C4-2B (cell line): ENCODE results near the gene KIF18B.

Source experiments
- H3K27ac ChIP-seq: fragments of 450-650 bp; 2 replicates; pipeline ENCODE4 v1.5.1; 2017
- CTCF ChIP-seq: fragments of 450-650 bp; conservative IDR thresholded peaks from 2 replicates; pipeline ENCODE4 v1.5.1; 2017; ENCODE audit warnings: mild to moderate bottlenecking
- ZFX ChIP-seq: fragments of 450-650 bp; IDR thresholded peaks from 2 replicates; pipeline ENCODE4 v1.6.1; 2017

The KIF18B gene

DNA sequence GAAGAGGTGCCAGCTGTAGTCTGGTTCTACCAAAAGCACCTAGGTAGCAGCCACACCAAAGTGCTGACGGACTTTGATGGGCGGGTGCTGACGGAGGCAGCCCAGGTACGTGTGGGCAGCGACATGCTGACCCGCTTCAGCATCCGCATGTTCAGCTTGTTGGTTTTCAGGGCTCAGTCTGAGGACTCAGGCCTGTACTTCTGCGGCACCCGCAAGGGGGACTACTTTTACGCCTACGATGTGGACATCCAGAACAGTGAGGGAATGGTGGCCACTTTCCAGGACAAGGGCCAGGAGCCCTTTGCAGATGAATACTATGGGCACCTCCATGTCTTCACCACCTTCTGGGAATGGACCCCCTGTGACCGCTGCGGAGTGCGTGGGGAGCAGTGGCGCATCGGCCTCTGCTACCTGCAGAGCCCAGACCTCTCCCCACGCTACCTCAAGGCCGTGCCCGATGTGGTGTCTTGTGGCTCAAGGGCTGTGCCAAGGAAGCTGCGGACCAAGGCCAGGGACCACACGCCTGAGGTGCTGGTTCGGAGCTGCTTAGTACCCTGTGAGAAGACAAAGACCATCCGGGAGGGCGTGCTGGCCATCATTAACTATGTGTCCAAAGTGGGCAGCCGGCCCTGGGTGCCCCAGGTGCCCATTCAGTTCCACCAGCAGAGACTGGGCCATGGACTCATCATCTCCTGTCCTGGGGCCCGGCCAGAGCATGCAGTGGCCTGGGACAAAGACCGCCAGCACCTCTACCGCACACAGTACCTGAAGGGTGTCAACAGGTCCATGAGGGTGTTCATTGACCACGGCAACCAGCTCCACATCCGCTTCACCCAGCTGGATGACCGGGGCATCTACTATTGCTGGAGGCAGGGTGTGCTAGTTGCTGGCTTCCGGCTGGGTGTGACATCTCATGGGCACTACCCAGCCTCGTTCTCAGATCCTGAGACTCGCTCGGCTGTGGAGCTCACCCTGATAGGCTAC is 43.3 kb downstream of the KIF18B start:
- TF ChIP-seq CTCF (no peak), ZFX (no peak)
- no peak overlapping the region for H3K27ac ChIP-seq

DNA sequence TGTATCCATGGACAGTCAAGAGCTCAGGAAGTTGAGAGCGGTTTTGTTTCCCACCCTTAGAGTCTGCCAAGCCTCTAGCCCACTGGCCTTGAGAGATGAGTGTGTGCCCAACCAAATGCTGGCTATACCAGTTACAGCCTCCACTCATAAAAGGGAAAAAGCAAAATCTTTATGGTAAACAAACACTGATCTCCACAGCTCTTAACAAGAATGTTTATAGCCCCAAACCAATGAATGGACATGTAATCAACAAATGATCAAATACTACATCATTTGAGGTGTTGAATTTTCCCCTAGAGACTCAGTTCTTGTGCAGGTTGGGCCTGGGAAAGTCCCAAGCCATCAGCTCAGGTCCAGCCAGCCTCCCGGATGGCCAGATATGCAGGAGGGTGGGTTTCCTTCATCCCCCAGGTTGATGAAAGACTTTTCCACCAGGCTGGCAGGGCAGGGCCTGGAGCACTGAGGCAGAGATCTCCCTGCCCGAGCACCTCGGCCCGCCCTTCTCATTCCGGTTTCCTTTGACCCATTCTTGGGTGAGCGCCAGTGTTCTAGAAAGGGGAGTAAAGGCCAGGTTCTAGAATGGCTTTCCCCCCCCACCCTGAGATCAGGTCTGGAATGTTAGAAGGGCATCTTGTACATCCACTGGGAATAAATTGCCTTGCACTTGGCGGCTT is 44.4 kb downstream of the KIF18B start:
- TF ChIP-seq ZFX (no peak), CTCF (no peak)
- no peak overlapping the region for H3K27ac ChIP-seq

DNA sequence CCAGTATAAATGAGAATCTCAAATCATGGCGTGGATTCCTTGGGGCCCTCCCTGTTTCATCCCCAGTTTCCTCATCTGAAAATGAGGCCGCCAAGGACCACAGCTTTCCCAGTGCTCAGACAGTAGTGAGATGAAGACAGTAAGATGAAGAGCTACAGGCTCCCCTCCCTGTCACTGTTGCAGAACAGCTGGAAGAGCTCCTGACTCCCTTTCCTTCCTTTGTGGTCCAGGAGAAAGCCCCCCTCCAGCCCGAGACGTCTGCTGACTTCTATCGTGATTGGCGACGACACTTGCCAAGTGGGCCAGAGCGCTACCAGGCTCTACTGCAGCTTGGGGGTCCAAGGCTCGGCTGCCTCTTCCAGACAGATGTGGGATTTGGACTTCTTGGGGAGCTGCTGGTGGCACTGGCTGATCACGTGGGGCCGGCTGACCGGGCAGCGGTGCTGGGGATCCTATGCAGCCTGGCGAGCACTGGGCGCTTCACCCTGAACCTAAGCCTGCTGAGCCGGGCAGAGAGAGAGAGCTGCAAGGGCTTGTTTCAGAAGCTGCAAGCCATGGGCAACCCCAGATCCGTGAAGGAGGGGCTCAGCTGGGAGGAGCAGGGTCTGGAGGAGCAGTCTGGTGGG is 45.3 kb downstream of the KIF18B start:
- TF ChIP-seq ZFX (no peak), CTCF (no peak)
- H3K27ac ChIP-seq, result no peak overlapping the region

DNA sequence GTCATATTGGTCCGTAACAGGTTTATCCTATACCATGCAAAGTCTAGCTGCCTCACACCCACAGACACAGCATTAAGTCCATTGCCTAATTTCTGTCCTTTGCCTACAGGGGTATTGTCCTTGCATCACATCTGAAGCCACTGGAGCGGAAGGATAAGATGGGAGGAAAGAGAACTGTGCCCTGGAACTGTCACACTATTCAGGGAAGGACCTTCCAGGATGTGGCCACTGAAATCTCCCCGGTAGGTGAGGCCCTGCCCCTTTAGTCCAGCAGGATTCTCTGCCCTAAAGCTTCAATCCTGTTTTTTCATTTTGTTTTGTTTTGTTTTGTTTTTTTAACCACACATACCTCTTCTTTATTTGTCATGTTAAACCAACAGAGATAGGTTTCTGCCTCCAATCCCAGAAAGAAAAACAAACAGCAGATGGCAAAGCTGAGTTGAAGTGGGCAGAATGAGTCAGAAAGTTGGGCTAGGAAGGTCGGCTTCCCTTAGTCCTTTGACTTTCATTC is 46.1 kb downstream of the KIF18B start:
- H3K27ac ChIP-seq, result no peak overlapping the region
- TF ChIP-seq CTCF (no peak), ZFX (no peak)

GRCh38 chr17:44900894-44901293 is 46.7 kb downstream of the KIF18B start:
- TF ChIP-seq CTCF (no peak), ZFX (no peak)
- no peak overlapping the region for H3K27ac ChIP-seq

DNA sequence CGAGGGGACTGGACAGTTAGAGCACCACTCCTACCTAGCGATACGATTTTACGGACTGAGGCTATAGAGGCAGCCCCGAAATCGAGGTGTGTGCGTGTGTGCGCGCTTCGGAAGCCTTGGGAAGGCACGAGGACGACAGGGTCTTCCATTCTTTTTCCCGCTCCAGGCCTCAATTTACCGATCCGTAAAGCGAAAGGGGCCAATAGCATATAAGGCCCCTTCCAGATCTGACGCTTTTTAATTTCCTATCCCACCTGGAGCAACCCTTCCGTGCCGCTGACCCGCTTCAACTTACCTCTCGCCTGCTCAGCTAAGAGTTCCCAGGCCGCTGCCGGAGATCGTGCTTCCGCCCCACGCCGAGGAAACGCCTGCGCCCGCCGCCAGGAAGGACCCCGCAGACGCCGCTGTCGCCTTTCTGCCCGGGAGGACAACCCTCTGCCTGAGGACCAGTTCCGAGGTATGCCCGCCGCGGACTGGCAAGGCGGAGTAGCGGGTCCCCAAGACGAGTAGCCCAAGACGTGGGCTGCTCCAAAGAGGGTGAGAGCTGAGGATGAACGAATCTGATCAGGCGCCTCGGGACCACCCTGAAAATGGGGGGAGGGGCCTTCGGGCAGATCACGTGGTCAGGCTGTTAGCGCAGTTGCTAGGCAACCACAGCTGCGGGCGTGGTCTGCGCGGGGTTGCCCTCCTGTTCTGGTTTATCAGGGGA is 48.3 kb downstream of the KIF18B start, which contains the start of gene EFTUD2:
Gene EFTUD2 (minus strand): TSS at position 372 of the 709 bp plus-strand sequence. CDS start 4,924 bp downstream, outside the sequence.
- TF ChIP-seq ZFX (peak; percentile 77; the same call in 1 of the 2 replicates), CTCF (no peak)
- peak within 1 kb of the TSS; percentile 90 for H3K27ac ChIP-seq
